Left renal pelvis (tissue), 4 donors: ENCODE data around the gene WDR33. TPM values are rescaled to one million over a fixed set of nuclear protein-coding genes. Genes with fewer than 3 reads are reported as not detected.
A peak's percentile ranks its signal among the peaks of the same experiment; 100 is the strongest.
"Not testable (repeated sequence)": the region's sequence is repeated elsewhere in the genome, so short reads cannot be mapped to it uniquely, and the experiment has no call there.

ENCODE experiments used
- DNase-seq, 4 donors: peaks; one replicate each; pipeline ENCODE4 v3.0.0-alpha.2; 2013; ENCODE audit warnings: low read depth in 4 of 4, low spot score in 3 of 4
- polyA plus RNA-seq, 4 donors: library from polyadenylated mRNA; unstranded; fragments of 120-200 nt; gene quantifications; one replicate each; pipeline ENCODE4 v1.2.1, GENCODE V29; 2013; ENCODE audit not compliant: insufficient read length in 4 of 4

Gene WDR33
- polyA plus RNA-seq, 4 donors, result 50.0 to 70.9 (median 58.5) TPM

GRCh38 chr2:127811397-127812321 is 688 bp upstream of the WDR33 start:
- DNase-seq, result peak in 1 of 4 donors; percentile 14

GRCh38 chr2:127810156-127810618 is 784 bp downstream of the WDR33 start:
- DNase-seq, result peak in 3 of 4 donors; percentile 18 to 64 (median 28)

- no peak for DNase-seq
Measured at GRCh38 chr2:127807678-127808353, 3.2 kb downstream of the WDR33 start.

GRCh38 chr2:127806860-127807259 is 4.1 kb downstream of the WDR33 start:
- not testable (repeated sequence) for DNase-seq

GRCh38 chr2:127805491-127805890 is 5.5 kb downstream of the WDR33 start:
- DNase-seq, result no peak

- no peak for DNase-seq
Measured at GRCh38 chr2:127799926-127800325, 11.0 kb downstream of the WDR33 start.

GRCh38 chr2:127796389-127796788 is 14.6 kb downstream of the WDR33 start:
- no peak for DNase-seq

GRCh38 chr2:127794901-127795300 is 16.1 kb downstream of the WDR33 start:
- not testable (repeated sequence) for DNase-seq

GRCh38 chr2:127792805-127793204 is 18.2 kb downstream of the WDR33 start:
- DNase-seq, result no peak

- no peak for DNase-seq
Measured at GRCh38 chr2:127790694-127791529, 20.1 kb downstream of the WDR33 start.

GRCh38 chr2:127786048-127786809 is 24.7 kb downstream of the WDR33 start:
- no peak for DNase-seq

GRCh38 chr2:127784965-127785518 is 25.9 kb downstream of the WDR33 start:
- DNase-seq, result no peak

- DNase-seq, result no peak
Measured at GRCh38 chr2:127783101-127783500, 27.9 kb downstream of the WDR33 start.

GRCh38 chr2:127778850-127779249 is 32.1 kb downstream of the WDR33 start:
- DNase-seq, result no peak

- DNase-seq, result no peak
Measured at GRCh38 chr2:127778447-127778846, 32.5 kb downstream of the WDR33 start.

- no peak for DNase-seq
Measured at GRCh38 chr2:127776122-127776780, 34.7 kb downstream of the WDR33 start.

- no peak for DNase-seq
Measured at GRCh38 chr2:127771756-127772155, 39.2 kb downstream of the WDR33 start.

- no peak for DNase-seq
Measured at GRCh38 chr2:127770973-127771735, 39.8 kb downstream of the WDR33 start.
